Measurements from ENCODE around the gene ANXA2R. TPM values are rescaled to one million over a fixed set of nuclear protein-coding genes. Genes with fewer than 3 reads are reported as not detected.
"Not testable (repeated sequence)": the region's sequence is repeated elsewhere in the genome, so short reads cannot be mapped to it uniquely, and the experiment has no call there.

ANXA2R gene
- polyA plus RNA-seq, 1 donor from 2014 or later, result not detected

GRCh38 chr5:43078956-43079355 lies 38.8 kb upstream of the ANXA2R start:
- Histone ChIP-seq H4K20me1 (ENCODE audit: insufficient read depth) (no peaks in the 10 kb centered on the region), H3K9me2 (ENCODE audit: insufficient read depth, low read length) (no peaks in the 10 kb centered on the region), H3K27ac (ENCODE audit: low read length) (no peak overlapping the region), H3K9me3 (ENCODE audit: low read length) (no peaks in the 10 kb centered on the region), H2AFZ (ENCODE audit: low read depth, low read length) (no peak overlapping the region), H3K79me2 (replicated peaks; ENCODE audit: insufficient read depth, low read length) (no peaks in the 10 kb centered on the region), H3F3A (ENCODE audit: insufficient read depth, low read length, poor library complexity, severe bottlenecking) (no peaks in the 10 kb centered on the region), H3K36me3 (ENCODE audit: insufficient read depth, low read length) (no peaks in the 10 kb centered on the region), H3K4me2 (ENCODE audit: low read length) (no peak overlapping the region), H3K4me3 (ENCODE audit: low read length) (no peak overlapping the region), H3K9ac (ENCODE audit: low read length) (no peak overlapping the region), H3K27me3 (ENCODE audit: insufficient read depth, low read depth, low read length) (no peaks in the 10 kb centered on the region)
- TF ChIP-seq RAD21 (conservative IDR thresholded peaks at IDR 0.05) (no peak), CTCF (IDR thresholded peaks at IDR 0.05; ENCODE audit: poor library complexity, severe bottlenecking) (no peak), SMC3 (conservative IDR thresholded peaks at IDR 0.05; ENCODE audit: poor library complexity) (no peak), TAF1 (IDR thresholded peaks at IDR 0.05; ENCODE audit: low read depth) (no peak), REST (IDR thresholded peaks at IDR 0.05; ENCODE audit: borderline replicate concordance) (no peak)

GRCh38 chr5:43077446-43078191 lies 37.5 kb upstream of the ANXA2R start:
- H3K36me3 ChIP-seq (ENCODE audit: insufficient read depth, low read length); H3K9me2 ChIP-seq (ENCODE audit: insufficient read depth, low read length); H3K4me3 ChIP-seq (ENCODE audit: low read length); H3K9me3 ChIP-seq (ENCODE audit: low read length); H3K79me2 ChIP-seq (replicated peaks; ENCODE audit: insufficient read depth, low read length); H3K4me2 ChIP-seq (ENCODE audit: low read length); H3K27ac ChIP-seq (ENCODE audit: low read length); H3F3A ChIP-seq (ENCODE audit: insufficient read depth, low read length, poor library complexity, severe bottlenecking); H4K20me1 ChIP-seq (ENCODE audit: insufficient read depth); H3K27me3 ChIP-seq (ENCODE audit: insufficient read depth, low read depth, low read length); H3K9ac ChIP-seq (ENCODE audit: low read length); H2AFZ ChIP-seq (ENCODE audit: low read depth, low read length): not testable (repeated sequence)

GRCh38 chr5:43075319-43076293 lies 35.5 kb upstream of the ANXA2R start:
- Histone ChIP-seq H3K27me3 (ENCODE audit: insufficient read depth, low read depth, low read length) (no peaks in the 10 kb centered on the region), H3K4me2 (ENCODE audit: low read length) (no peak overlapping the region), H3K9me2 (ENCODE audit: insufficient read depth, low read length) (no peaks in the 10 kb centered on the region), H4K20me1 (ENCODE audit: insufficient read depth) (no peaks in the 10 kb centered on the region), H3K9ac (ENCODE audit: low read length) (no peak overlapping the region), H3K27ac (ENCODE audit: low read length) (no peak overlapping the region), H2AFZ (ENCODE audit: low read depth, low read length) (no peak overlapping the region), H3K79me2 (replicated peaks; ENCODE audit: insufficient read depth, low read length) (no peaks in the 10 kb centered on the region), H3K36me3 (ENCODE audit: insufficient read depth, low read length) (no peaks in the 10 kb centered on the region), H3K4me3 (ENCODE audit: low read length) (no peak overlapping the region), H3K9me3 (ENCODE audit: low read length) (no peaks in the 10 kb centered on the region), H3F3A (ENCODE audit: insufficient read depth, low read length, poor library complexity, severe bottlenecking) (no peaks in the 10 kb centered on the region)
- TF ChIP-seq MXI1 (conservative IDR thresholded peaks at IDR 0.05; ENCODE audit: poor library complexity, severe bottlenecking) (no peak), EP300 (conservative IDR thresholded peaks at IDR 0.05; ENCODE audit: poor library complexity, severe bottlenecking) (no peak), TAF1 (IDR thresholded peaks at IDR 0.05; ENCODE audit: low read depth) (no peak), EZH2 (IDR thresholded peaks at IDR 0.05; ENCODE audit: borderline replicate concordance, insufficient read depth, low read length, poor library complexity, severe bottlenecking) (no peak), REST (IDR thresholded peaks at IDR 0.05; ENCODE audit: borderline replicate concordance) (no peak), SMC3 (conservative IDR thresholded peaks at IDR 0.05; ENCODE audit: poor library complexity) (no peak), RAD21 (conservative IDR thresholded peaks at IDR 0.05) (no peak)

Data from neural cell (in vitro differentiated cells).